GM18909 (cell line): Measurements from ENCODE around the gene PGAP3.
"Not testable (repeated sequence)": the region's sequence is repeated elsewhere in the genome, so short reads cannot be mapped to it uniquely, and the experiment has no call there.

Experiments used
- ATAC-seq: cut with Tn5 transposase; IDR thresholded peaks from one replicate; pipeline ENCODE4 v1.9.1; 2021; ENCODE audit warnings: mild to moderate bottlenecking; ENCODE audit not compliant: unreplicated experiment, poor library complexity

PGAP3 gene

DNA sequence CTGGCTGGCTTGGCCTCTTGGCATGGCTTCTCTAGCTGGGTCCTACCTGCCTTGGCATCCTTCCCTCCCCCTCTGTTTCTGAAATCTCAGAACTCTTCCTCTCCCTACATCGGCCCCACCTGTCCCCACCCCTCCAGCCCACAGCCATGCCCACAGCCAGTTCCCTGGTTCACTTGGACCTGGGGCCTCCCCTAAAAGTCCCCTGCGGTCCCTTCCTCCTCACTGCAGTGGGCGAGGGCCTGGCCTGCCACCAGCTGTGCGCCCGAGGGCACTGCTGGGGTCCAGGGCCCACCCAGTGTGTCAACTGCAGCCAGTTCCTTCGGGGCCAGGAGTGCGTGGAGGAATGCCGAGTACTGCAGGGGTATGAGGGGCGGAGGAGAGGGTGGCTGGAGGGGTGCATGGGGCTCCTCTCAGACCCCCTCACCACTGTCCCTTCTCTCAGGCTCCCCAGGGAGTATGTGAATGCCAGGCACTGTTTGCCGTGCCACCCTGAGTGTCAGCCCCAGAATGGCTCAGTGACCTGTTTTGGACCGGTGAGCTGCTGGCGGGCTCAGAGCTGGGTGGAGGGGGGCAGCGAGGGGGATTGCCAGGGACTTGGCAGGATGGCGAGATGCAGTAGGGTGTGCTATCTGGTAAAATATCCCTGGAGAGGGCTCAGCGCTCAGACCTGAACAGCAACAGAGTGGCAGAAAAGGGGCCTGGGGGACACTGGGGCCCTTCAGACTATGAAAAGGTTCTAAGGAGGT is 28.4 kb upstream of the PGAP3 start:
- no peak for ATAC-seq

DNA sequence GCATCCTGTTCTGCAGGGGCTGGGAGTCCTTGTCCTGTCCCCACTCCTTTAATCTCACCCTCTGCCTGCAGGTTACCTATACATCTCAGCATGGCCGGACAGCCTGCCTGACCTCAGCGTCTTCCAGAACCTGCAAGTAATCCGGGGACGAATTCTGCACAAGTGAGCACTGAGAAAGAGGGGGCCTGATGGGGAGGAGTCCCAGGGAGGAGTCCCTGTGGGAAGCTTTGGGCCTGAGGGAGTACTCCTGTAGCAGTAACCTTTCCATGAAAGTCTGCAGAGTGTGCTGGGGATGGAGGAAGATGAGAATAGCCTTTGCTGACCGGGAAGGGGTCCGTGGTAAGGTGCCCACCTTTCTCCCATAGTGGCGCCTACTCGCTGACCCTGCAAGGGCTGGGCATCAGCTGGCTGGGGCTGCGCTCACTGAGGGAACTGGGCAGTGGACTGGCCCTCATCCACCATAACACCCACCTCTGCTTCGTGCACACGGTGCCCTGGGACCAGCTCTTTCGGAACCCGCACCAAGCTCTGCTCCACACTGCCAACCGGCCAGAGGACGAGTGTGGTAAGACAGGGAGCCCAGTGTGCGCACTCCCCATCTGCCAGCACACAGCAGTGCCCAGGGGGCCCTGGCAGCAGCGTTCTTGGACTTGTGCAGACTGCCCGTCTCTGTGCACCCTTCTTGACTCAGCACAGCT is 27.7 kb upstream of the PGAP3 start:
- ATAC-seq = no peak

DNA sequence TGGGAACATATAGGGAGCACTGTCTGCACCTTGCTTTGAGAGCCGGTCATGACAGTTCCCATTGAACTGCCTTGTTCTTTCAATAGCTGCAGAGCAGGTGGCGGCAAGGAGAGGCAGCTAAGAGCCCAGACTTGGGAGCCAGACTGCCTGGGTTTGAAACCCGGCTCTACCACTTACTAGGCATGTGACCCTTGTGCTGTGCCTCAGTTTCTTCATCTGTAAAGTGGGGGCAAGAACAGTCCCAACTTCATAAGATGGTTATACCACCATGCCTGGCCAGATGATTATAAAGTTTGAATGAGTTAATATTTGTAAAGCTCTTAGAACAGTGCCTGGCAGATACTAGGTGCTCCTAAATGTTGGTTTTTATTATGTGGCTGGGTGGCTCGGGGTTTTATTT is 26.4 kb upstream of the PGAP3 start:
- ATAC-seq = no peak

DNA sequence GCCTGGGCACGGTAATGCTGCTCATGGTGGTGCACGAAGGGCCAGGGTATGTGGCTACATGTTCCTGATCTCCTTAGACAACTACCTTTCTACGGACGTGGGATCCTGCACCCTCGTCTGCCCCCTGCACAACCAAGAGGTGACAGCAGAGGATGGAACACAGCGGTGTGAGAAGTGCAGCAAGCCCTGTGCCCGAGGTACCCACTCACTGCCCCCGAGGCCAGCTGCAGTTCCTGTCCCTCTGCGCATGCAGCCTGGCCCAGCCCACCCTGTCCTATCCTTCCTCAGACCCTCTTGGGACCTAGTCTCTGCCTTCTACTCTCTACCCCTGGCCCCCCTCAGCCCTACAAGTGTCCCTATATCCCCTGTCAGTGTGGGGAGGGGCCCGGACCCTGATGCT is 24.0 kb upstream of the PGAP3 start:
- ATAC-seq = no peak

DNA sequence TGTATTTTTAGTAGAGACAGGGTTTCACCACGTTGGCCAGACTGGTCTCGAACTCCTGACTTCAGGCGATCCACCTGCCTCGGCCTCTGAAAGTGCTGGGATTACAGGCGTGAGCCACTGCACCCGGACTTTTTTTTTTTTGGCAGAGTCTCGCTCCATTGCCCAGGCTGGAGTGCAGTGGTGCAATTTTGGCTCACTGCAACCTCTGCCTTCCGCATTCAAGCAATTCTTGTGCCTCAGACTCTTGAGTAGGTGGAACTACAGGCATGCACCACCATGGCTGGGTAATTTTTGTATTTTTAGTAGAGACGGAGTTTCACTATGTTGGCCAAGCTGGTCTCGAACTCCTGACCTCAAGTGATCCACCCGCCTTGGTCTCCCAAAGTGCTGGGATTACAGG is 23.2 kb upstream of the PGAP3 start:
- not testable (repeated sequence) for ATAC-seq

DNA sequence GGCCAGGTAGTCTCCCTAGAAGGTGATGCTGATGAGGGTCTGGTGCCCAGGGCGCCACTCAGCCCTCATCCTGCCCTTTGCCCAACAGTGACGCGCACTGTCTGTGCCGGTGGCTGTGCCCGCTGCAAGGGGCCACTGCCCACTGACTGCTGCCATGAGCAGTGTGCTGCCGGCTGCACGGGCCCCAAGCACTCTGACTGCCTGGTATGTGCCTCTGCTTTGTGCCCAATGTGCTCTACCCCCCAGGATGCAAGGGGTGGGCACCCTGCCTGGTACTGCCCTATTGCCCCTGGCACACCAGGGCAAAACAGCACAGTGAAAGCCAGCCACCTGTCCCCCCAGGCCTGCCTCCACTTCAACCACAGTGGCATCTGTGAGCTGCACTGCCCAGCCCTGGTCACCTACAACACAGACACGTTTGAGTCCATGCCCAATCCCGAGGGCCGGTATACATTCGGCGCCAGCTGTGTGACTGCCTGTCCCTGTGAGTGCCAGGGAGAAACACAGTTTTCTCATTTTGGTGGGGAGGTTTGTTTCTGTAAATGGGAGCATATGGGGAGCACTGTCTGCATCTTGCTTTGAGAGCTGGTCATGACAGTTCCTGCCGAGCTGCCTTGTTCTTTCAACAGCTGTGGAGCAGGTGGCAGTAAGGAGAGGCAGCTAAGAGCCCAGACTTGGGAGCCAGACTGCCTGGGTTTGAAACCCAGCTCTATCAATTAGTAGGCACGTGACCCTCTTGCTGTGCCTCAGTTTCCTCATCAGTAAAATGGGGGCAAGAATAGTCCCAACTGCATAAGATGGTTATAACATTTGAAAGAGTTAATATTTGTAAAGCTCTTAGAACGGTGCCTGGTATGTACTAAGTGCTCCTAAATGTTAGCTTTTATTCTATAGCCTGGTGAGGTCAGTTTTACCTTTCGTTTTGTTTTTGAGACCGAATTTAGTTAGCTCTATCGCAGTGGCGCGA is 22.4 kb upstream of the PGAP3 start:
- no peak for ATAC-seq

DNA sequence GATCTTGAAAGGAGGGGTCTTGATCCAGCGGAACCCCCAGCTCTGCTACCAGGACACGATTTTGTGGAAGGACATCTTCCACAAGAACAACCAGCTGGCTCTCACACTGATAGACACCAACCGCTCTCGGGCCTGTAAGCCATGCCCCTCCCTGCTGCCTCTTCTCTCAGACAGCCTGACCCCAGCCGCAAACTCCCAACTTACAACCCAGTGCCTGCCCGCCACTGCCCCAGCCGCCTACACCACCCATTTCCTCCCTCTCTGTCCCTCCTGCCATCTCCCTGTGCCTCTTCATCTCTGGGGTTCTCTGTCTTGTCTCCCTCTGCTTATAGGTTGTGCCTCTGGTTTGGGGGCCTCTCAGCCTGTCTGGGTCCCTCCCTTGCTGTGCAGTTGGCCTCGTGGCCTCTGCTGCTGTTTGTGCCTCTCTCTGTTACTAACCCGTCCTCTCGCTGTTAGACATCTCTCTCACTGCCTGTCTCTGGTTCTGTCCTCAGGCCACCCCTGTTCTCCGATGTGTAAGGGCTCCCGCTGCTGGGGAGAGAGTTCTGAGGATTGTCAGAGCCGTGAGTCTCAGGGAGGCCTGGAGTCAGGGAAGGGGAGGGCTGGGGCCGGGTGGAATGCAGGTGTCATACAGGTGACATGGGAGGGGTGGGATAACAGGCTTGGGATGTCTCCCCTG is 21.6 kb upstream of the PGAP3 start:
- ATAC-seq = no peak

DNA sequence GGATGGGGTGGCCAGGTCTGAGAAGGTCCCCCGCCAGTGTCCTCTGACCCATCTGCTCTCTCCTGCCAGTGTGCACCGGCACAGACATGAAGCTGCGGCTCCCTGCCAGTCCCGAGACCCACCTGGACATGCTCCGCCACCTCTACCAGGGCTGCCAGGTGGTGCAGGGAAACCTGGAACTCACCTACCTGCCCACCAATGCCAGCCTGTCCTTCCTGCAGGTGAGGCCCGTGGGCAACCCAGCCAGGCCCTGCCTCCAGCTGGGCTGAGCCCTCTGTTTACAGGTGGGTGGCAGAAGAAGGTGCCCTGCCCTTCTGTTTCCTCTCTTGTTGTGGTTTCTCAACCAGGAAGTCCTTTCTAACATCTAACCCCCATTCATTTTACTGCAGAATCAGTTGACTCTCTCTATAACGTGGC is 19.1 kb upstream of the PGAP3 start:
- no peak for ATAC-seq

DNA sequence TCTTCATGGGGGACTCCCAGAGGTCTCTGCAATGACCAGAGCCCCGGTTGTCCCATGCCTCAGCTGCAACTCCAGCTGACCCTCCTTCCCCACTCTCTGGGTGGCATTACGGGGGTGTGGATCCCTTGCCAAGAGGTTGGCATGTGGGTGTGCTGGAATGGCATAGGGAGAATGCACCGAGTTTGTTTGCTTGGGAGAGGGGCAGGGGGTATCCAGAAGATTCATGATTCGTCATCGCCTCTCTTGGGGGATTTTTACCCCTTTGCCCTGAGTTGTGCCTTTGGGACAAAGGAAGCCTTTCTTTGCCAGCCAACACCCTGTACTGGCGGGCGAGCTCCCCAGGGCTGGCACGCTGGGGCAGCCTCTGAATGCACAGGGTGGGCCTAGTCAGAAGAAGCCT is 18.5 kb upstream of the PGAP3 start:
- no peak for ATAC-seq

DNA sequence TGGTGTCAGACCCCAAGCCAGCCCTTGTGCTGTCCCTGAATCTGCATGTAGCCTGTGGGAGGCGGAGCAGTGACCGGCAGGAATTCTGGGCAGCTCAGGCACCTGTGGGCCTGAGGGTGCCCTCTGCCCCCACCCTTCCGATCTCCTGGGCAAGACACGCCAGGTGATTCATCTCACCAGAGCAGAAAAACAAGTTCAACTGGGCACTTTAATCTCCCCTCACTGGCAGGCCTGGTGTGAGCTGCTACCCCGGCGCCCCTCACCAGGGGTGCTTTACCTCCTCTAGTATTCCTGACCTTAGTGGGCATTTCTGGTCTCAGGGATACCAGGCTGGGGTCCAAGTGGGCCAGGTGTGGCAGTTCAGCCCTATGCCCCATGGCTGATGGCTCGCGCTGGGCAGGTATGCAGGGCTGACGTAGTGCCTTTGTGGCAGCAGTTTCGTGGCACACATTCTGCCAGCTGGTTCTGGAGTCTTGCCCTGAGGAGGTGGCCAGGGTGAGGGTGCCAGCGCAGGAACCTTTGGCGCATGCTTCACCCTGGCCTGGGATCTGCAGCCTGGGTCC is 18.0 kb upstream of the PGAP3 start:
- ATAC-seq = no peak

DNA sequence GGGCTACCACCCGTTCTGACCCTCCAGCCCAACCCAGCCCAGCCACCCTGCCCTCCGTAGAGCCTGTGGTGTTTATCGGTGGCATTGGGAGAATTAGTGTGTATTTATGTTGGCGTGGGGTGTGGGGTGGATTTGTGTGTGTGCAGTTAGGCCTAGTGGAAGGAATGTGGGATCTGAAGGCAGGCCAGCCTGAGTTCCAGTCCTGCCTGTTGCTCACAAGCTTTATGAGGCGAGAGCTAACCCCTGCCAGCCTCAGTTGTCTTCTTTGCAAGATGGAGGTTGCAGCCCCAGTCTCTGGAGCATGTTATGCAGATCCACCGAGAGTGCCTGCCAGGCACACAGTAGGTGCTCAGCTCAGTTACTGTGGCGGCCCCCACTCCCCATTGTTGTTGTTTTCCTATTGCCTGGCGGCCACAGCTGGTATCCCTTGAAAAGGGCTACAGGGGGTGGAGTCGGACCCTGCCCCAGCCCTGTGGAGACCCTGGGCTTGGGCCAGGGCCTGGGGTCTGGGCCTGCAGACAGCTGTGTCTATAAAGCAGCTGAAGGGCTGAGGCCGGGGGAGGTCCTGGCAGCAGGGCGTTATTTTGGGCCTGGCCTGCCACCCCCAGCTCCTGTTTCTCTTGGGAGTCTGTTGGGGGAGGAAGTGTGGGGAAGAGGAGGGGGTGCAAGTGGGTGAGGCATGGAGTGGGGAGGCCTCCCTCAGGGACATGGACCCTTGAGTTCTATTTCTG is 17.1 kb upstream of the PGAP3 start:
- ATAC-seq = no peak

DNA sequence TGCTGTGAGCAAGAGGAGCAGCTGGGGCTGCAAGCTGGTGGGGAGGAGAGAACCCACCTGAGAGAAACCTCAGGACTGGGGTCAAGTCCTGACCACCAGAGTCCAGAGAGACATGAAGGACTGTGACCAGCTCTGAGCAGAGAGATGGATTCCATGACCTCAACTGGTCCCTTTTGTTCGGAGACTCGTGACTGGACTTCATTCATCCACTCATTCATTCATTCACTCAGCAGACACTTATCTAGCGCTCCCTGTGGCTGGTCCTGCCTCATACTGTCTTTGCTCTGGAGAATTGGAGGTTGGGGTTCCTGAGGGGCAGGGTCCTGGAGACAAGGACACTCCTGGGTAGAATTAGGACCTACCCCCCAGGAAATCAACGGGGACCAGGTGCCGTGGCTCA is 16.1 kb upstream of the PGAP3 start:
- ATAC-seq = no peak

DNA sequence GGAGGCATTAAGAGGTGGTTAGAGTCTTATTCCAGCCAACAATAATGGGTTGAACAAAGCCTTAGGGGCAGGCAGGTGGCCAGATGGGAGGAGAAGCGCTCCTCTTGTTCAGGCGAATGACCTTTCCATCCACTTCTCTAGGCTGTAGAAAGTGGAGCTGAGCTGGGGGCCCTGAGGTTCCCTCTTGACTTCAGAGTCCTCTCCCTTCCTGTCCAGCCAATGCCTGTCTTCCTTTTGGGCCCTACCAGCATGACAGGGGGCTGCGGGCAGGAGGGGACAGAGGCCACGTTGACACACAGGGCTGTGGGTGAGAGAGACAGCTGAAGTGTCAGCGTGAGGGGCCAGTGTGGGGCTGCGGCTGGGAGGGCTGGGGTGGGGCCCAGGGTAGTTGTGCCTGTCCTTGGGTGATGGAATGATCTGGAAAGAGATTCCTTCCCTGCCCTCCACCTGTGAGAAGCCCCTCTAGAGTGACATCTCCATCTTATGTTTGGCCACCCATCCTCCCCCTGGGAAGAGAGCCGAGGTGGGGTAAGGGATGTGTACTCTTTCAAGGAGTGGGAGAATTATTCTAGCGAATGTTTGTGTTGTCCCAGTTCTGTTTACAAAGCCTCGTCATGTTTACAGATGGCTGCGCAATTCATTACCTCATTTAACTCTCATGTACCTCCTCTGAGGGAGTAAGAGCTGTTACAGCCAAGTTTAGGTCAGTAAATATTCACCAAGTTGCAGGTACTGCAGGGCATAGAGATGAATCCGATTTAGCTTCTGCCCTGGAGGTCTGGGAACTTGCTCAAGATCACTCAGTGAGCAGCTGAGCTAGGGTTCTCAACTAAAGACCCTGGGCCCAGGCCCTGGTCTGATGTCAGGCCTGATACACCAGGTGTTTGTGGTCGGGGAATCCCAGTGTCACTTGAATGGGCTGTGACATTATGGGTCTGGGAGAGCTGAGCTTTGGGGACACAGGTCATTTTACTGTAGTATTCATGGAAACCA is 15.3 kb upstream of the PGAP3 start:
- no peak for ATAC-seq

DNA sequence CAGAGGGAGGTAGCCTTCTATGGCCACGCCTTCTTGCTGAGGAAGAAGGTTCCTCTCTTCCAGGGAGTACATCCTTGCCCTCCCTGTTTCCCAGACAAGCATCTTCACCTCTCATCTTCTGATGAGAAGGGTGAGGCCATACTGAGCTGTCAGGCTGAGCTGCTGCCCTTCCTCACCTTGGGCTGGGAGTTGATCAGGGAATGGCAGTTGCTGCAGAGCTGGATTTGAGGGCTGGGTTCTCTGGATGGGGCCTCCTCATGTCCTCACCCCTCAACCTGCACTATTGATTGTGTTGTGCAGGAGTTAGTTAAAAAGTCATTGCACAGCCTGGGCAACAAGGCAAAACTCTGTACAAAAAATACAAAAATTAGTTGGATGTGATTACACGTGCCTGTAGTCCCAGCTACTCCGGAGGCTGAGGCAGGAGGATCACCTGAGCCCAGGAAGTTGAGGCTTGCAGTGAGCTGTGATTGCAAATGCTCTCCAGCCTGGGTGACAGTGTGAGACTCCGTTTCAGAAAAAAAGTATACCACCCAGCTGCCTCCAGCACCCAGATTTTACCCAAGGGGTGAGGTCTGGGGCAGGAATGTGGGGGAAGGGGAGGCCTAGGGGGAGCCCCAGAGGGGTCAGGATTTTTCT is 14.0 kb upstream of the PGAP3 start:
- no peak for ATAC-seq

DNA sequence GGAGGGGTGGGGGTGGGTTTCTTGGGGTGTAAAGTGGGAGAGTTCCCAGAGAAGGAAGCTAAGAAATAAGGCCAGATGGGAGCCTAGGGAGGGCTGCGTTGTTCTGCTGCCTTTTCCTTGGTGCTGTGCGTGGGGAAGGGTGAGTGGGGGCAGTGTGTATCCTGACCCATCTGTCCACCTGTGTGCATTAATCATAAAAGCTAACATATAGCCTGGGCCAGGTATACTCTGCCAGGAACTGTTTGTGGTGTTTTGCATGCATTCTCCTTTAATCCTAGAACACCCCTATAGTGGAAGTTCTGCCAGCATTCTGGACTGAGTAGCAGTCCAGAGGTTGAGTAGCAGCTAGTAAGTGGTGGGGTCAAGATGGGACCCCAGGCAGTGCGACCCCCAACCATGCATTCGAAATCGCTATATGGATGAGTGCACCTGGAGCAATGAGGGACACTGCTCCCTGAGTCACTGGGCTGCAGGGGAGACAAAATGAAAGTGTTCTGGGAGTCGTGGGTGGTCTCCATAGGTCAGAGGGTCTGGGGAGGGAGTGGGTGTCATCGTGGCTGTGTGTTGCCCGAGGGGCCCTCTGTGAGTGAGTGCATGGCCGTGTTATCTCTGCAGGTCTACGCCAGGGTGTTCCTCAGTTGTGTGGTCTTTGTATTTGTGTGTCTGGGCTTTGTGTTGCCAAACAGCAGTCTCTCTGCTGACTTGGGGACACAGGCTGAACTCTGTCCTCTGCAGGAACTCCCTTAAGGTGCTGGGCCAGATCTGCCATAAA is 13.3 kb upstream of the PGAP3 start:
- ATAC-seq = no peak

DNA sequence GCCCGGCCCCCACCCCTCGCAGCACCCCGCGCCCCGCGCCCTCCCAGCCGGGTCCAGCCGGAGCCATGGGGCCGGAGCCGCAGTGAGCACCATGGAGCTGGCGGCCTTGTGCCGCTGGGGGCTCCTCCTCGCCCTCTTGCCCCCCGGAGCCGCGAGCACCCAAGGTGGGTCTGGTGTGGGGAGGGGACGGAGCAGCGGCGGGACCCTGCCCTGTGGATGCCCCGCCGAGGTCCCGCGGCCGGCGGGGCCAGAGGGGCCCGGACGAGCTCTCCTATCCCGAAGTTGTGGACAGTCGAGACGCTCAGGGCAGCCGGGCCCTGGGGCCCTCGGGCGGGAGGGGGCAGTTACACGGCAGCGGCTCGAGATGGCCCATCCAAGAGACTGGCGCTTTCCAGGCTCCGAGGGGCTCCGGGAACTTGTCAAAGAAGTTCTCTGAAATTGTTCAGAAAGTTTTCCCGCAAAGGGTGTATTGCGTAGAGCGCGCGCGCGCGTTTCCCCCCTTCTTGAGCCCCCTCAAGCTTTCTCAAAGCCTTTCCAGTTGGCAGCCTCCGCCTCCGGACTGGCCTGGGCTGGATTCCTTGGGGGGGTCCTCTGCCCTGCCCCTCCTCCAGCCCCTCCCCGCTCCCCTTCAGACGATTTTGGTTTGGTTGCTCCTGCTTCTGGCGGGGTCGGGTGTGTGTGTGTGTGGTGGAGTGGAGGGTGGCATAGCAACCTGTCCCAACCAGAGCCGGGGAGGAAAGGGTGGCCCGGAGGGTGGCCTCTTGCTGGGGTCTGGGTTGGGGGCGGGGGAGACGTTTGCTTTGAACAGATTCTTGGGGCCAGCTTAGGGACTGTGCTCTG is 12.5 kb upstream of the PGAP3 start:
- no peak for ATAC-seq
